ENCODE results near the gene CLEC20A.

DNA sequence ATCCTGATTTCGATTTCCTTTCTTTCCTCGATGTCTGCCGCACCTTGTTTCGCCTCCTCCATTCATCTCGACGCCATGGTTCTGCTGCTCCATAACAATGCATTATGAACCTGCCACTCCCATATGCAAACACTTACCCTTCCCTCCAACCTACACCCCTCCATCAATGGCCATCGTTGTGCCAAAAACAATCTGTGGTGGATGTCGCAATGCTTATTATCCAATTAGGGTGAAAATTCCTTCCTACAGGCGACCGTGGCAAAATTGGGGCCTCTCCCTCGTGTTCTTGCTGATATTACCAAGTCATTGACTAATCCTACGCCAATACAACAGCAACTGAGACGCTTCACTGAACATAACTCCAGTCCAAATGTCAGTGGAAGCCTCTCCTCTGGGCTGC is 40.3 kb downstream of the CLEC20A start:
- TF ChIP-seq, protein P1, sequence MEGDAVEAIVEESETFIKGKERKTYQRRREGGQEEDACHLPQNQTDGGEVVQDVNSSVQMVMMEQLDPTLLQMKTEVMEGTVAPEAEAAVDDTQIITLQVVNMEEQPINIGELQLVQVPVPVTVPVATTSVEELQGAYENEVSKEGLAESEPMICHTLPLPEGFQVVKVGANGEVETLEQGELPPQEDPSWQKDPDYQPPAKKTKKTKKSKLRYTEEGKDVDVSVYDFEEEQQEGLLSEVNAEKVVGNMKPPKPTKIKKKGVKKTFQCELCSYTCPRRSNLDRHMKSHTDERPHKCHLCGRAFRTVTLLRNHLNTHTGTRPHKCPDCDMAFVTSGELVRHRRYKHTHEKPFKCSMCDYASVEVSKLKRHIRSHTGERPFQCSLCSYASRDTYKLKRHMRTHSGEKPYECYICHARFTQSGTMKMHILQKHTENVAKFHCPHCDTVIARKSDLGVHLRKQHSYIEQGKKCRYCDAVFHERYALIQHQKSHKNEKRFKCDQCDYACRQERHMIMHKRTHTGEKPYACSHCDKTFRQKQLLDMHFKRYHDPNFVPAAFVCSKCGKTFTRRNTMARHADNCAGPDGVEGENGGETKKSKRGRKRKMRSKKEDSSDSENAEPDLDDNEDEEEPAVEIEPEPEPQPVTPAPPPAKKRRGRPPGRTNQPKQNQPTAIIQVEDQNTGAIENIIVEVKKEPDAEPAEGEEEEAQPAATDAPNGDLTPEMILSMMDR (IDR thresholded peaks at IDR 0.05) = no peak
- no peak for TF ChIP-seq EZH2 (IDR thresholded peaks at IDR 0.05; ENCODE audit: borderline replicate concordance, insufficient read depth, low read depth, low read length, poor library complexity, severe bottlenecking)
